Measurements from ENCODE around the gene FXYD6. TPM values are rescaled to one million over a fixed set of nuclear protein-coding genes. Genes with fewer than 3 reads are reported as not detected.

Gene FXYD6
- total and polyA plus RNA-seq, 4 donors, result 4.7 to 22.5 (median 12.3) TPM

- 65% methylated on average over 16 of the region's 16 CpGs for WGBS
- Histone ChIP-seq H3K27me3 (ENCODE audit: control insufficient read depth in 4 of 4, insufficient read depth in 4 of 4, low read length in 3 of 4) (no peaks in the 10 kb centered on the region), H3K4me3 (ENCODE audit: low read depth in 1 of 3, low read length in 3 of 3) (no peak overlapping the region), H3K9me3 (ENCODE audit: control insufficient read depth in 4 of 4, low read length in 3 of 4) (no peaks in the 10 kb centered on the region), H3K36me3 (ENCODE audit: control insufficient read depth in 4 of 4, insufficient read depth in 3 of 4, low read depth in 1 of 4, low read length in 3 of 4) (no peaks in the 10 kb centered on the region), H3K9ac (ENCODE audit: low read depth in 1 of 2, low read length in 2 of 2) (no peak overlapping the region), H3K27ac (ENCODE audit: low read depth in 1 of 2, low read length in 2 of 2) (no peak overlapping the region), H3K4me1 (ENCODE audit: control insufficient read depth in 4 of 4, insufficient read depth in 4 of 4, low read length in 3 of 4) (peaks cover 0 to 11% (median 4%) of the 10 kb centered on the region in 4 donors)
- TF ChIP-seq YY1 (IDR thresholded peaks at IDR 0.05), result no peak
- TF ChIP-seq, protein P1, sequence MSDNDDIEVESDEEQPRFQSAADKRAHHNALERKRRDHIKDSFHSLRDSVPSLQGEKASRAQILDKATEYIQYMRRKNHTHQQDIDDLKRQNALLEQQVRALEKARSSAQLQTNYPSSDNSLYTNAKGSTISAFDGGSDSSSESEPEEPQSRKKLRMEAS (IDR thresholded peaks at IDR 0.05), result no peak
- TF ChIP-seq RXRA (IDR thresholded peaks at IDR 0.05), result no peak
- TF ChIP-seq, protein P2, sequence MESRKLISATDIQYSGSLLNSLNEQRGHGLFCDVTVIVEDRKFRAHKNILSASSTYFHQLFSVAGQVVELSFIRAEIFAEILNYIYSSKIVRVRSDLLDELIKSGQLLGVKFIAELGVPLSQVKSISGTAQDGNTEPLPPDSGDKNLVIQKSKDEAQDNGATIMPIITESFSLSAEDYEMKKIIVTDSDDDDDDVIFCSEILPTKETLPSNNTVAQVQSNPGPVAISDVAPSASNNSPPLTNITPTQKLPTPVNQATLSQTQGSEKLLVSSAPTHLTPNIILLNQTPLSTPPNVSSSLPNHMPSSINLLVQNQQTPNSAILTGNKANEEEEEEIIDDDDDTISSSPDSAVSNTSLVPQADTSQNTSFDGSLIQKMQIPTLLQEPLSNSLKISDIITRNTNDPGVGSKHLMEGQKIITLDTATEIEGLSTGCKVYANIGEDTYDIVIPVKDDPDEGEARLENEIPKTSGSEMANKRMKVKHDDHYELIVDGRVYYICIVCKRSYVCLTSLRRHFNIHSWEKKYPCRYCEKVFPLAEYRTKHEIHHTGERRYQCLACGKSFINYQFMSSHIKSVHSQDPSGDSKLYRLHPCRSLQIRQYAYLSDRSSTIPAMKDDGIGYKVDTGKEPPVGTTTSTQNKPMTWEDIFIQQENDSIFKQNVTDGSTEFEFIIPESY (IDR thresholded peaks at IDR 0.05), result no peak
- no peak for TF ChIP-seq RAD21 (IDR thresholded peaks at IDR 0.05)
- TF ChIP-seq ATF3 (IDR thresholded peaks at IDR 0.05), result no peak
- no peak for TF ChIP-seq HNF4G (IDR thresholded peaks at IDR 0.05)
- DNase-seq (ENCODE audit: low spot score), result peak; percentile 33
Measured at GRCh38 chr11:117828611-117829368, 47.7 kb downstream of the FXYD6 start.

GRCh38 chr11:117827521-117828511 lies 48.6 kb downstream of the FXYD6 start:
- Histone ChIP-seq H3K4me3 (ENCODE audit: low read depth in 1 of 3, low read length in 3 of 3) (no peak overlapping the region), H3K9me3 (ENCODE audit: control insufficient read depth in 4 of 4, low read length in 3 of 4) (no peaks in the 10 kb centered on the region), H3K4me1 (ENCODE audit: control insufficient read depth in 4 of 4, insufficient read depth in 4 of 4, low read length in 3 of 4) (peaks cover 0 to 16% (median 4%) of the 10 kb centered on the region in 4 donors), H3K36me3 (ENCODE audit: control insufficient read depth in 4 of 4, insufficient read depth in 3 of 4, low read depth in 1 of 4, low read length in 3 of 4) (no peaks in the 10 kb centered on the region), H3K27me3 (ENCODE audit: control insufficient read depth in 4 of 4, insufficient read depth in 4 of 4, low read length in 3 of 4) (no peaks in the 10 kb centered on the region), H3K9ac (ENCODE audit: low read depth in 1 of 2, low read length in 2 of 2) (no peak overlapping the region), H3K27ac (ENCODE audit: low read depth in 1 of 2, low read length in 2 of 2) (no peak overlapping the region)
- TF ChIP-seq FOXA2 (IDR thresholded peaks at IDR 0.05) (no peak), RAD21 (IDR thresholded peaks at IDR 0.05) (no peak), EGR1 (IDR thresholded peaks at IDR 0.05; ENCODE audit: low read depth in 2 of 2) (no peak), HNF4G (IDR thresholded peaks at IDR 0.05) (no peak), HNF4A (conservative IDR thresholded peaks at IDR 0.05) (no peak), YY1 (IDR thresholded peaks at IDR 0.05) (no peak), SP1 (IDR thresholded peaks at IDR 0.05) (no peak), FOXA1 (IDR thresholded peaks at IDR 0.05) (no peak), NR2F2 (IDR thresholded peaks at IDR 0.05) (no peak), GABPA (IDR thresholded peaks at IDR 0.05 in 1 of 2, conservative IDR thresholded peaks at IDR 0.05 in 1 of 2) (no peak), ATF3 (IDR thresholded peaks at IDR 0.05) (no peak), TAF1 (conservative IDR thresholded peaks at IDR 0.05) (no peak), CTCF (IDR thresholded peaks at IDR 0.05; ENCODE audit: low read depth, low read length, missing input control) (no peak), RXRA (IDR thresholded peaks at IDR 0.05) (no peak), JUND (IDR thresholded peaks at IDR 0.05) (no peak)
- TF ChIP-seq, protein P2 (IDR thresholded peaks at IDR 0.05), result no peak
- TF ChIP-seq, protein P1 (IDR thresholded peaks at IDR 0.05), result no peak
- TF ChIP-seq, protein P3, sequence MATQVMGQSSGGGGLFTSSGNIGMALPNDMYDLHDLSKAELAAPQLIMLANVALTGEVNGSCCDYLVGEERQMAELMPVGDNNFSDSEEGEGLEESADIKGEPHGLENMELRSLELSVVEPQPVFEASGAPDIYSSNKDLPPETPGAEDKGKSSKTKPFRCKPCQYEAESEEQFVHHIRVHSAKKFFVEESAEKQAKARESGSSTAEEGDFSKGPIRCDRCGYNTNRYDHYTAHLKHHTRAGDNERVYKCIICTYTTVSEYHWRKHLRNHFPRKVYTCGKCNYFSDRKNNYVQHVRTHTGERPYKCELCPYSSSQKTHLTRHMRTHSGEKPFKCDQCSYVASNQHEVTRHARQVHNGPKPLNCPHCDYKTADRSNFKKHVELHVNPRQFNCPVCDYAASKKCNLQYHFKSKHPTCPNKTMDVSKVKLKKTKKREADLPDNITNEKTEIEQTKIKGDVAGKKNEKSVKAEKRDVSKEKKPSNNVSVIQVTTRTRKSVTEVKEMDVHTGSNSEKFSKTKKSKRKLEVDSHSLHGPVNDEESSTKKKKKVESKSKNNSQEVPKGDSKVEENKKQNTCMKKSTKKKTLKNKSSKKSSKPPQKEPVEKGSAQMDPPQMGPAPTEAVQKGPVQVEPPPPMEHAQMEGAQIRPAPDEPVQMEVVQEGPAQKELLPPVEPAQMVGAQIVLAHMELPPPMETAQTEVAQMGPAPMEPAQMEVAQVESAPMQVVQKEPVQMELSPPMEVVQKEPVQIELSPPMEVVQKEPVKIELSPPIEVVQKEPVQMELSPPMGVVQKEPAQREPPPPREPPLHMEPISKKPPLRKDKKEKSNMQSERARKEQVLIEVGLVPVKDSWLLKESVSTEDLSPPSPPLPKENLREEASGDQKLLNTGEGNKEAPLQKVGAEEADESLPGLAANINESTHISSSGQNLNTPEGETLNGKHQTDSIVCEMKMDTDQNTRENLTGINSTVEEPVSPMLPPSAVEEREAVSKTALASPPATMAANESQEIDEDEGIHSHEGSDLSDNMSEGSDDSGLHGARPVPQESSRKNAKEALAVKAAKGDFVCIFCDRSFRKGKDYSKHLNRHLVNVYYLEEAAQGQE (IDR thresholded peaks at IDR 0.05), result no peak
- WGBS, result 72% methylated on average over 15 of the region's 15 CpGs
- DNase-seq (ENCODE audit: low spot score), result peak; percentile 23
